ENCODE results near the gene JAKMIP1.

The JAKMIP1 gene

DNA sequence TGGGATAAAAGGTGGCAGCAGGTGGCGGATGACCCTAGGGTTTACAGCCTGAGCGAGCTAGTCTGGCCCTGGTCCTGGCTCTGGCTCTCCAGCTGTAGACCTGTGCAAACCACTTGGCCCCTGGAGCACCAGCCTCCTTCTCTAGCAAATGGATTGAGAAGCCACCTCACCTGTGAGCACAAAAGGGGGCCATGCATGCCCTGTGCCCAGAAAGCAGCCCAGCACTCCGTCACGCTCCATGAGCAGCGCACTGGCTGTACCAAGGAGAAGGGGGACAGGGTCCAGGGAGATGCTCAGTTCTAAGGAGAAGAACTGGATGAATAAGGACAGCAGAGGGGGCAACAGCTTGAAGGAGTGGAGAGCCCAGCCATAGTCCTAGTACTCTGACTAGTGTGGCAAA lies 135.2 kb downstream of the JAKMIP1 start:
- DNase-seq (ENCODE audit: low read depth, low spot score), result no peak

DNA sequence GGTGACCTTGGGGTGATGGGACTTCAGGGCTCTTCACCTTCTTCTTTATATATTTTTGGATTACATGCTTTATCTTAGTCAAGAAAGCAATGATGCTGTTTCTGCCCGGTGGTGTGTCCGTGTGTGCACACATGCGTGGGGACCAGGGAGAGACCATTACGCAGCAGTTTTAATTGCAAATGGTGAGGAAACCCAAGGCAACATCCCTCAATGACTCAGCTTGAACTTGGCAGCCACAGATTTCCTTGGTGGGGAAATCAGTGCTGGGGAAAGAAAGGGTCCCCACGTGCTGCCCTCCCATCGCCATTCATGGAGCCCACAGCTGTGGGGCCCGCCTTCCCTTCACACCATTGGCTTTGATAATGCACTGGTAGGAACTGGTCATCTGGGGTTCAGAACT lies 136.0 kb downstream of the JAKMIP1 start:
- no peak for DNase-seq (ENCODE audit: low read depth, low spot score)

DNA sequence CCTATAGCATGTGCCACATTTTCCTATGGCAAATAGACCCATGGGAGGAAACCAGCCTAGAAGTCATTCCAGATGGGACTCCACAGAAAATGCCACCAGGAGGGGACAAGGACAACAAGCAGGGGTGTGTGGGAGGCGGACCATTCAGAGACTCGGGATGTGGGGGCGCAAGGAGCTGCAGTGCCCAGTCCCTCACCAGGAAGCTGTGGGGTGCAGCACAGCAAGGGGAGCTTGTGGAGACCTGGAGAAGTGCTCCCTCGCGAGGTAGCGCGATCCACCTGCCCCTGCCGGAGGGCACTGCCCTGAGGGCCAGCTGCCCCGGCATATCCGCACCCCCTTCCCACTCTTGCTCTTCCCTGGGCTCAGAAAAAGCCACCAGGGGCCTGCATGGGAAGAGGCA lies 136.7 kb downstream of the JAKMIP1 start:
- DNase-seq (ENCODE audit: low read depth, low spot score), result no peak

- DNase-seq (ENCODE audit: low read depth, low spot score), result no peak
Measured at GRCh38 chr4:6062133-6062532, 138.2 kb downstream of the JAKMIP1 start.

DNA sequence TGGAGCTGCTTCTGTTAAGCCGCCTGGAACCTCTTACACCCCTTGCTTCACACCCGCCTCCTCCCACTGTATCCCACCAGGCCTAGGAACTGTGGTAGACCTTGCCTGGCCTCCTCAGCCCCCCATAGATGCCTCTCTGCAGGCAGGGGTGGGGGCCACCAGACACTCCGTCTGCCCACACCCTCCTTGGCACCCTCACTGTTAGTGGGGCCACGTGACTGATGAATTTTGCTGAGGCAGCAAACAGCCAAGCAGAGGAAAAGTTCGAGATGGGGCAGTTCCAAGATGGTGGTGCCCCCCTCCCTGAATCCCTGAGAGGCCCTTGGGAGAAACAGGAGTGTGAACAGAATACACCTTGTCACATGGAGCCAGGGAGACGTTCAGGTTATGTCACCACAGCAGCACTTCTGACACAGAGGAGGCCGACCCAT lies 141.0 kb downstream of the JAKMIP1 start:
- no peak for DNase-seq (ENCODE audit: low read depth, low spot score)

- DNase-seq (ENCODE audit: low read depth, low spot score), result no peak
Measured at GRCh38 chr4:6058531-6059374, 141.6 kb downstream of the JAKMIP1 start.

GRCh38 chr4:6056976-6057766 lies 143.2 kb downstream of the JAKMIP1 start:
- DNase-seq (ENCODE audit: low read depth, low spot score), result no peak

DNA sequence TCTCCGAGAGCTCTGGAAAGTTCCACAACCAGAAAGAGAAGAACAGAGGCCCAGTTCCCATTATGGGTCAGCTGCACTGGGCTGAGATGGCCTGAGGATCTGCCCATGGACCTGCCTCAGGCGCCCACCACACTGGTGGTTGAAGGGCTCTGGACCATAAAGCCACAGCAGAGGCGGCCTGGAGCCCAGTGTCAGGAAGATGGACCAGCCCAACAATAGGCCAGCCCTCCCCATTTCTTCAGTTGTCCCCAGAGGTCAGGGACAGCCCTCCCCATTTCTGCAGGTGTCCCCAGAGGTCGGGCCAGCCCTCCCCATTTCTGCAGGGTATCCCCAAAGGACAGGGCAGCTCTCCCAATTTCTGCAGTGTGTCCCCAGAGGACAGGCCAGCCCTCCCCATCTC lies 144.9 kb downstream of the JAKMIP1 start:
- DNase-seq (ENCODE audit: low read depth, low spot score), result no peak

GRCh38 chr4:6055030-6055429 lies 145.3 kb downstream of the JAKMIP1 start:
- DNase-seq (ENCODE audit: low read depth, low spot score), result no peak

DNA sequence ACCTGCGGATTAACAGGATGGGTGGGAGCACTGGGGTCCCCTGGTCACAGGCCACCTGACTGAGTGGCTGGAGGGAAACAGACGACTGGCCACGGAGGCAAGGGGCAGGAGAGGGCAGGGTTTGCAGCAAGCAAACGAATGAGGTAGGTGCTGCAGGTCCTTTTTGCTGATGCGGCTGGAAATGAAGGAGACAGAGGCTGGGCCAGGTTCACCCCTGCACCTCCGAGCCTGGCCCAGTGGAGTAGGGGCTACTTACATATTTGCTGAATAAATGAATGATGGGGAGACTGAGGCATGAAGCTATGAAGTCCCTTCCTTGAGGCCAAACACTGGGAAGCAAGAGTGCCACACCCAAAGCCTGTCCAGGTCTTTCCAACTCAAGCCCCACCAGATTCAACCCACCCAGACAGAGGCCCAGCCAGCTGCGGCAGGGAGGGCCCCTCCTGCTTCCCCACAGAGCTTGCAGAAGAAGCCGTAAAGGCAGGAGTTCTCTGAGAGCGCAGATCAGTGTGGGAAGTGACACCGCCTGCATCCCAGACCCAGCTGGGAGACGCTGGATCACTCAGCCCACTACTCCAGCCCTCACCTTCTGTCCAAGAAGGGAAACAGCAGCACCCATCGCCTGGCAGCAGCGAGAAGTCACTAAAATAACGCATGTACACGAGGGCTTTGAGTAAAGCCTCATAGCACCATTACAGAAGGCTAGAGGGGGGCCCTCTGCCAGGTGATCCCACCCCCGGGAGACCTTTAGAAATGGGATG lies 146.0 kb downstream of the JAKMIP1 start:
- DNase-seq (ENCODE audit: low read depth, low spot score), result no peak

DNA sequence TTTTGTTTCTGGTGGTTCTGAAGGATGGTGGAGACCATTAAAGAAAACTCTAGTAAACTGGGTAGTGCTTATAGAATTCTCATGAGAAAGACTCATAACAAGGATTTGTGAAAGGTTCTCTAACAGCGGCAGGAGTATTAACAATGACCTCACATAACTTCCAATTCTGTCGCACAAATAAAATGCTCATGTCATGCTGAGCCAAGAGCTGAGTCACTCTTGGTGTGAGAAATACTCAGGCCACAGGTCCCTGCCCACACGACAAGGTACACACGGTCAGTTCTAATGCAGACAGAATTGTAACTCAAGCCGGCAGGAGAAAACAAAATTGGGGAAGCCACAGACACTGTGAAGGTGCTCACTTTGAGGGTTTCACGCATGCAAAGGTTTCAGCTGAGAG lies 147.7 kb downstream of the JAKMIP1 start:
- no peak for DNase-seq (ENCODE audit: low read depth, low spot score)

GRCh38 chr4:6050551-6050950 lies 149.8 kb downstream of the JAKMIP1 start:
- DNase-seq (ENCODE audit: low read depth, low spot score), result no peak

DNA sequence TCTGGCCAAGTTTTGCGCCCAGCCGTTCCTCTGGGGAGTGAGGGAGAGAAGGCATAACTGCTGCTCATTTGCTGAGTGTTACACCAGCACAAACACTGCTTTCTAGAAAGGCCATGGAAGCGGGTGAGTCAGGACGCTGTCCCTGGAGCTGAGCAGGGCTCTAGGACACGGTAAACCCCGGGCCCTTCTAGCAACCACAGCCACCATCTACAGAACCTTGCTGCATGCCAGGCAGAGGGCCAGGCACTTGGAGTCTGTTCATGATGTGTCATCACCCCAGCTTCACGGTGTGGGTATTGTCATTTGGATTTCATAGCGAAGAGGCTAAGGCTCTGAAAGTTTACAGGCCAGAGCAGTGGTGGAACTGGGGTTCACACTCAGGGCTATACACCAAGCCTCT lies 150.4 kb downstream of the JAKMIP1 start:
- no peak for DNase-seq (ENCODE audit: low read depth, low spot score)

- no peak for DNase-seq (ENCODE audit: low read depth, low spot score)
Measured at GRCh38 chr4:6049278-6049677, 151.1 kb downstream of the JAKMIP1 start.

DNA sequence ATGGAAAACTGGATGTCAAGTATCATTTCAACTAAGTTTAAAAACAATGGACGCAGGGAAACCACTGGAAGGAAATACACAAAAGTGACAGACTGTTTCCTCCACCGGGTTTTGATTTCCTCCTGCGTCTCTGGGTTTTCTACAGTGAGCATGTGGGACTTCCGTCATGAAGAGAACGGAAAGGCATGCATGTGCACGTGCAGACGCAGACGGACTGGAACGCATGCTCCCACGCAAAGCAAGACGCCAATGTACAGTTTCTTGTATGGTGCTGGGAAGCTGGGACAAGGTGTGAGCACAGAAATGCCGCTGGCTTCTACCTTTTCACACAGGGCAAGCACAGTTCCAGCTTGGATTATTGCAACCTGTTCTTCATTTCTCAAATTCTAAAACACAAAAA lies 151.8 kb downstream of the JAKMIP1 start:
- no peak for DNase-seq (ENCODE audit: low read depth, low spot score)

GRCh38 chr4:6047130-6047673 lies 153.1 kb downstream of the JAKMIP1 start:
- DNase-seq (ENCODE audit: low read depth, low spot score), result no peak

GRCh38 chr4:6046526-6047129 lies 153.7 kb downstream of the JAKMIP1 start:
- DNase-seq (ENCODE audit: low read depth, low spot score), result no peak

- no peak for DNase-seq (ENCODE audit: low read depth, low spot score)
Measured at GRCh38 chr4:6044805-6045204, 155.5 kb downstream of the JAKMIP1 start.

GRCh38 chr4:6044276-6044675 lies 156.1 kb downstream of the JAKMIP1 start:
- no peak for DNase-seq (ENCODE audit: low read depth, low spot score)

- no peak for DNase-seq (ENCODE audit: low read depth, low spot score)
Measured at GRCh38 chr4:6043843-6044242, 156.5 kb downstream of the JAKMIP1 start.

DNA sequence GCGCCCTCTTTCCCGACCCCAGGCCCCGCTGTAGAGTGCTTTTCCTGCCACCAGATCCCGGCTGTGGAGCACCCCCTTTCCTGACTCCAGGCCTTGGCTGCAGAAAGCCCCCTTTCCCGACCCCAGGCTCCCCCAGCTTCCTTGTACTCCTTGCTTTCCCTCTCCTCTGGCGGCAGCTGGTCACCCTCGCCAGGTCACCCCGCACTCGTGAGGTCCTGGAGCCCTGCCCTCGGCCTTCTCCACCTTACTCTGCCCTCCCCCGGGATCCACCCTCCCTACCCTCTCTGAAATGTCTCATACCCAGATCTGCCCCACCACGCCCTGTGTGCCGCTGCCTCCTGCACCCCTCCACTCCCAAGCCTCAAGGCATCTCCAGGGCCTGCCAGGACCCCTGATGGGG lies 157.2 kb downstream of the JAKMIP1 start:
- DNase-seq (ENCODE audit: low read depth, low spot score), result no peak

All from iPS DF 19.7 (cell line).